Hippocampal formation (tissue), 2 donors: Measurements from ENCODE around the gene INSM1.

ENCODE experiments used
- DNase-seq, 2 donors: peaks; one replicate each; lab custom pipeline; 2025; lab: John Stamatoyannopoulos, UW

Gene INSM1

DNA sequence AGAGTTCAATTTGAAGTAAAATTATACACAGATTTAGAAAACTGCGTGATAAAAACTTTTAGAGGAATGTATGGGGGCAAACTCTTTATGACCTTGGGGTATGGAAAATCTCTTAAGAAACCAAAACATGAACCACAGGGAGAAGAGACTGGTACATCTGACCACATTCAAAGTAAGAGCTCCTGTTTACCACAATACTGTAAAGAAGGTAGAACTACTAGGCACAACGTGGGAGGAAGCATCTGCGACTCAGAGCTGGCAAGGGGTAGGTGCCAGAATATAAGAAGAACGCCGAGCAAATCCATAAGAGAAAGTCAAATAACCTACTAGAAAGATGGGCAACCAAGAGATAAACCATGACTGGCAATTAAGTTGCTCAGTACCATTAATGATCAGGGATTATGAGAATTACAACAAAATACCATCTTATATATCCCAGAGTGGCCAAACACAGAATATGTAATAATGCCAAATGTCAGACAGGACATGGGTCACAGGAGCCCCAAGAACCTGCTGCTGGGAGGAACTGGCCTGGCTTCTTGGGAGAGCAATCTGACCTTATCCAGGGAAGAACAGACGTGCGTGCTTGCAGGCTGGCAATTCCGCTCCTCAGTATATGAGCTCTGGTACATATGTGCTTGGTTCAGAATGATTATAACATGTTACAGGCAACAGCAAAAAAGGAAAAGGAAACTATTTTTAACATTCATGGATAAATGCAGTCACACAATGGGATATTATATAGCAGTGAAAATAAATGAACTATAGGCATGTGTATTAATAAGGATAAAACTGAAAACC, 50.2 kb downstream of the INSM1 start:
- no peak for DNase-seq
